Erythroblast (primary cell): ENCODE results near the gene ZNF668.

Experiments
- GATA1 ChIP-seq: IDR thresholded peaks from 2 replicates; pipeline ENCODE4 v1.6.1; 2011; ENCODE audit warnings: low read depth, mild to moderate bottlenecking, control low read depth, low read length, moderate library complexity
- POLR2A ChIP-seq: IDR thresholded peaks from 2 replicates; pipeline ENCODE4 v1.6.1; 2011; ENCODE audit warnings: mild to moderate bottlenecking, low read length

GRCh38 chr16:31093132-31093703, 19.2 kb upstream of the ZNF668 start:
- no peak for TF ChIP-seq POLR2A
- TF ChIP-seq GATA1: no peak
